ENCODE results near the gene CAPN1. TPM values are rescaled to one million over a fixed set of nuclear protein-coding genes. Genes with fewer than 3 reads are reported as not detected.

Gene CAPN1
- total RNA-seq, 2 experiments from 2014 or later = 89.9 to 111 TPM

GRCh38 chr11:65150509-65151299 is 31.0 kb upstream of the CAPN1 start:
- Histone ChIP-seq H3K4me2 (ENCODE audit: low read length) (no peak overlapping the region), H3K79me2 (ENCODE audit: insufficient read depth, low read depth, low read length) (no peaks in the 10 kb centered on the region), H3K4me3 (ENCODE audit: low read depth, low read length, poor library complexity, severe bottlenecking) (no peak overlapping the region), H3K9me3 (ENCODE audit: low read length) (peaks cover 15% of the 10 kb centered on the region; the same call in 1 of the 2 replicates), H3K36me3 (ENCODE audit: insufficient read depth, low read length) (no peaks in the 10 kb centered on the region; the same call in 1 of the 2 replicates), H4K20me1 (ENCODE audit: insufficient read depth, low read length) (no peaks in the 10 kb centered on the region), H2AFZ (ENCODE audit: low read length) (peak overlapping the region; percentile 1; the same call in 1 of the 2 replicates), H3K4me1 (ENCODE audit: insufficient read depth, low read length, poor library complexity, severe bottlenecking) (peaks cover 27% of the 10 kb centered on the region), H3K9me2 (ENCODE audit: insufficient read depth, low read length) (no peaks in the 10 kb centered on the region), H3K27ac (ENCODE audit: low read depth, low read length, poor library complexity, severe bottlenecking) (no peak overlapping the region)
- no TSS peak for BruUV-seq (replicated peaks)
- TF ChIP-seq EZH2phosphoT487 (IDR thresholded peaks at IDR 0.05; ENCODE audit: borderline replicate concordance, low read depth, low read length) = no peak
- TF ChIP-seq, protein P1, sequence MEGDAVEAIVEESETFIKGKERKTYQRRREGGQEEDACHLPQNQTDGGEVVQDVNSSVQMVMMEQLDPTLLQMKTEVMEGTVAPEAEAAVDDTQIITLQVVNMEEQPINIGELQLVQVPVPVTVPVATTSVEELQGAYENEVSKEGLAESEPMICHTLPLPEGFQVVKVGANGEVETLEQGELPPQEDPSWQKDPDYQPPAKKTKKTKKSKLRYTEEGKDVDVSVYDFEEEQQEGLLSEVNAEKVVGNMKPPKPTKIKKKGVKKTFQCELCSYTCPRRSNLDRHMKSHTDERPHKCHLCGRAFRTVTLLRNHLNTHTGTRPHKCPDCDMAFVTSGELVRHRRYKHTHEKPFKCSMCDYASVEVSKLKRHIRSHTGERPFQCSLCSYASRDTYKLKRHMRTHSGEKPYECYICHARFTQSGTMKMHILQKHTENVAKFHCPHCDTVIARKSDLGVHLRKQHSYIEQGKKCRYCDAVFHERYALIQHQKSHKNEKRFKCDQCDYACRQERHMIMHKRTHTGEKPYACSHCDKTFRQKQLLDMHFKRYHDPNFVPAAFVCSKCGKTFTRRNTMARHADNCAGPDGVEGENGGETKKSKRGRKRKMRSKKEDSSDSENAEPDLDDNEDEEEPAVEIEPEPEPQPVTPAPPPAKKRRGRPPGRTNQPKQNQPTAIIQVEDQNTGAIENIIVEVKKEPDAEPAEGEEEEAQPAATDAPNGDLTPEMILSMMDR (conservative IDR thresholded peaks at IDR 0.05; ENCODE audit: low read length) = no peak
- intact Hi-C loops (cut with micrococcal nuclease; ENCODE audit: unreplicated experiment) = no loop called here
- CTCF ChIA-PET (ENCODE audit: unreplicated experiment) = no interaction called here
- POLR2A ChIA-PET = no interaction called here
- no peak for DNase-seq (ENCODE audit: low spot score)

DNA sequence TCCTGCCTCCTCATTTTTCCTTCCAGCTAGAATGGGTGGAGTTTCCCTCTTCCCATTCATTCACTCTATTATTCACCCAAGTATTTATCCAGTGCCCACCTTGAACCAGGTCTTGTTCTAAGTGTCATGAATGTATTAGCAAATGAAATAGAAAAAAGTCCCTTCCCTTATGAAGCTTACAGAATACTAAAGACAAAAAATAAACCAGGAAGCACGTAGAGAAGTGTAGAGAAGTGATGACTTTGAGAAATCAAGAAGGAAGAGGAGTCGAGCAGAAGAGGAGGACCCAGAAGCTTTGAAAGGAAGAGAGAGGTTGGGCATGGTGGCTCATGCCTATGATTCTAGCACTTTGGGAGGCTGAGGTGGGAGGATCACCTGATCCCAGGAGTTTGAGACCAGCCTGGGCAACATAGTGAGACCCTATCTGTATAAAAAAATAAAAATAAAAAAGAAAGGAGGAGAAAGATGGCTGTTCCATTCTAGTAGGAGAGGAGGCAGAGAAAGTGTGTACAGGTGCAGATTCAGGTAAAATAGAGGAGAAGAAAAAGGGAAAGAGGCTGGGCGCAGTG is 30.3 kb upstream of the CAPN1 start:
- Histone ChIP-seq H2AFZ (ENCODE audit: low read length) (peak overlapping the region; percentile 1; the same call in 1 of the 2 replicates), H3K9me3 (ENCODE audit: low read length) (peaks cover 12% of the 10 kb centered on the region; the same call in 1 of the 2 replicates), H3K79me2 (ENCODE audit: insufficient read depth, low read depth, low read length) (no peaks in the 10 kb centered on the region), H3K27ac (ENCODE audit: low read depth, low read length, poor library complexity, severe bottlenecking) (no peak overlapping the region), H3K4me3 (ENCODE audit: low read depth, low read length, poor library complexity, severe bottlenecking) (no peak overlapping the region), H4K20me1 (ENCODE audit: insufficient read depth, low read length) (no peaks in the 10 kb centered on the region), H3K9me2 (ENCODE audit: insufficient read depth, low read length) (no peaks in the 10 kb centered on the region), H3K4me1 (ENCODE audit: insufficient read depth, low read length, poor library complexity, severe bottlenecking) (peaks cover 20% of the 10 kb centered on the region), H3K36me3 (ENCODE audit: insufficient read depth, low read length) (no peaks in the 10 kb centered on the region; the same call in 1 of the 2 replicates), H3K4me2 (ENCODE audit: low read length) (no peak overlapping the region)
- ChIA-PET CTCF (ENCODE audit: unreplicated experiment) (no interaction called here), POLR2A (no interaction called here)
- BruUV-seq (replicated peaks) = no TSS peak
- intact Hi-C loops (cut with micrococcal nuclease; ENCODE audit: unreplicated experiment) = no loop called here
- no peak for DNase-seq (ENCODE audit: low spot score)
- TF ChIP-seq, protein P1 (conservative IDR thresholded peaks at IDR 0.05; ENCODE audit: low read length) = no peak
- no peak for TF ChIP-seq EZH2phosphoT487 (IDR thresholded peaks at IDR 0.05; ENCODE audit: borderline replicate concordance, low read depth, low read length)

DNA sequence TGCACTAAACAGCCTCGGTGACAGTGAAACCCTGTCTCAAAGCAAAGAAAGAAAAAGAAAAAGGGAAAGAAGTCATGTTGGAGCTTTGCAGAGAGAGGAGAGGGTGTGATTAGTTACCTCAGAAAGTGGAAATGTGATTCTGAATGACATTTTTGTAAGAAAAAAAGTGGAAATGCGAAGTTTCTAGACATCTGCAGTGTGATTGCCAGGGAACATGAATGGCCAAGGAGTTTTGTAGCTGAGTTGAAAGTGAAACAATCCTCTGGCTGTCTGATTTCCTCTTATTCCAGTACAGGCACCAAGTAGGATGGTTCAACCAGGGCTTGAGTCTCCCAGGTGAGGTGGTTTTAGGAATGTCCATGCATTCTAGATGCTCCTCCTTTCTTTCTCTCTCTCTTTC is 29.6 kb upstream of the CAPN1 start:
- BruUV-seq (replicated peaks) = no TSS peak
- peaks cover 15% of the 10 kb centered on the region for H3K4me1 ChIP-seq (ENCODE audit: insufficient read depth, low read length, poor library complexity, severe bottlenecking)
- H3K9me2 ChIP-seq (ENCODE audit: insufficient read depth, low read length) = no peaks in the 10 kb centered on the region
- peak overlapping the region; percentile 11; the same call in 1 of the 2 replicates for H2AFZ ChIP-seq (ENCODE audit: low read length)
- no peaks in the 10 kb centered on the region for H3K36me3 ChIP-seq (ENCODE audit: insufficient read depth, low read length)
- H3K4me3 ChIP-seq (ENCODE audit: low read depth, low read length, poor library complexity, severe bottlenecking) = no peak overlapping the region
- no peaks in the 10 kb centered on the region for H4K20me1 ChIP-seq (ENCODE audit: insufficient read depth, low read length)
- CTCF ChIA-PET (ENCODE audit: unreplicated experiment) = no interaction called here
- intact Hi-C loops (cut with micrococcal nuclease; ENCODE audit: unreplicated experiment) = no loop called here
- H3K79me2 ChIP-seq (ENCODE audit: insufficient read depth, low read depth, low read length) = no peaks in the 10 kb centered on the region
- TF ChIP-seq EZH2phosphoT487 (IDR thresholded peaks at IDR 0.05; ENCODE audit: borderline replicate concordance, low read depth, low read length) = no peak
- TF ChIP-seq, protein P1 (conservative IDR thresholded peaks at IDR 0.05; ENCODE audit: low read length) = no peak
- H3K9me3 ChIP-seq (ENCODE audit: low read length) = peaks cover 5% of the 10 kb centered on the region; the same call in 1 of the 2 replicates
- DNase-seq (ENCODE audit: low spot score) = no peak
- no peak overlapping the region for H3K27ac ChIP-seq (ENCODE audit: low read depth, low read length, poor library complexity, severe bottlenecking)
- POLR2A ChIA-PET = no interaction called here
- peak overlapping the region; percentile 22; the same call in 1 of the 2 replicates for H3K4me2 ChIP-seq (ENCODE audit: low read length)
